DOHH2 (cell line): ENCODE measurements around the gene TANGO2.

Experiments used
- H3F3A ChIP-seq: fragments of 200-600 bp; sonication (generic), shearing (Covaris generic); 2 replicates; pipeline ENCODE4 v1.6.0; 2016; ENCODE audit warnings: antibody characterized with exemption, mild to moderate bottlenecking; ENCODE audit not compliant: control insufficient read depth, insufficient read depth
- H3K27ac ChIP-seq: fragments of 200-600 bp; sonication (generic); 2 replicates; pipeline ENCODE4 v1.5.1; 2014; ENCODE audit warnings: low read depth, mild to moderate bottlenecking, low read length, moderate library complexity
- H3K27me3 ChIP-seq: fragments of 200-600 bp; sonication (generic); 2 replicates; pipeline ENCODE4 v1.6.1; 2014; ENCODE audit warnings: mild to moderate bottlenecking, low read length, mixed read lengths; ENCODE audit not compliant: control insufficient read depth
- H3K36me3 ChIP-seq: fragments of 200-600 bp; sonication (generic); 2 replicates; pipeline ENCODE4 v1.6.1; 2014; ENCODE audit warnings: mild to moderate bottlenecking, low read length, moderate library complexity, mixed read lengths; ENCODE audit not compliant: control insufficient read depth
- H3K4me1 ChIP-seq: fragments of 200-600 bp; sonication (generic); 2 replicates; pipeline ENCODE4 v1.6.1; 2014; ENCODE audit warnings: mild to moderate bottlenecking, low read length, mixed read lengths; ENCODE audit not compliant: control insufficient read depth
- H3K4me2 ChIP-seq: fragments of 200-600 bp; sonication (generic); 2 replicates; pipeline ENCODE4 v1.6.0; 2014; ENCODE audit warnings: mild to moderate bottlenecking, low read length, moderate library complexity
- H3K4me3 ChIP-seq: fragments of 200-600 bp; sonication (generic); 2 replicates; pipeline ENCODE4 v1.5.1; 2014; ENCODE audit warnings: mild to moderate bottlenecking, low read length, mixed read lengths
- H3K79me2 ChIP-seq: fragments of 200-600 bp; sonication (generic); 2 replicates; pipeline ENCODE4 v1.6.1; 2014; ENCODE audit warnings: mild to moderate bottlenecking, low read length, mixed read lengths; ENCODE audit not compliant: control insufficient read depth
- H3K9me2 ChIP-seq: fragments of 200-600 bp; sonication (generic); replicated peaks from 2 replicates; pipeline ENCODE4 v1.6.1; 2014; ENCODE audit warnings: mild to moderate bottlenecking, low read length, mixed read lengths; ENCODE audit not compliant: control insufficient read depth
- H3K9me3 ChIP-seq: fragments of 200-600 bp; sonication (generic); 2 replicates; pipeline ENCODE4 v1.6.1; 2014; ENCODE audit warnings: antibody characterized with exemption, low read length, mixed read lengths; ENCODE audit not compliant: control insufficient read depth, insufficient read depth
- H4K20me1 ChIP-seq: fragments of 200-600 bp; sonication (generic); 2 replicates; pipeline ENCODE4 v1.6.0; 2014; ENCODE audit warnings: low read depth, mild to moderate bottlenecking, antibody characterized with exemption, low read length, moderate library complexity; ENCODE audit not compliant: control insufficient read depth, insufficient read depth
- CTCF ChIP-seq: fragments of 200-600 bp; sonication (generic); IDR thresholded peaks from one replicate; pipeline ENCODE4 v1.5.1; 2014; ENCODE audit warnings: antibody characterized with exemption, mild to moderate bottlenecking, low read depth, low read length; ENCODE audit not compliant: poor library complexity, severe bottlenecking
- EZH2phosphoT487 ChIP-seq: fragments of 200-600 bp; sonication (generic); IDR thresholded peaks from 2 replicates; pipeline ENCODE4 v1.6.1; 2017; ENCODE audit warnings: borderline replicate concordance, mild to moderate bottlenecking, antibody characterized with exemption, low read length, moderate library complexity, mixed read lengths

The TANGO2 gene

GRCh38 chr22:20026204-20026908, 5.4 kb downstream of the TANGO2 start:
- no peaks in the 10 kb centered on the region for H3K9me3 ChIP-seq
- H3K79me2 ChIP-seq: peaks cover 54% of the 10 kb centered on the region
- peaks cover 23% of the 10 kb centered on the region for H3K4me1 ChIP-seq
- peaks cover 14% of the 10 kb centered on the region; the same call in 1 of the 2 replicates for H4K20me1 ChIP-seq
- peaks cover under 1% of the 10 kb centered on the region; the same call in 1 of the 2 replicates for H3K36me3 ChIP-seq
- H3K27me3 ChIP-seq: no peaks in the 10 kb centered on the region
- no peak overlapping the region for H3K4me3 ChIP-seq
- no peaks in the 10 kb centered on the region for H3K9me2 ChIP-seq
- TF ChIP-seq EZH2phosphoT487: no peak
- no peak for TF ChIP-seq CTCF
- H3K27ac ChIP-seq: no peak overlapping the region
- H3K4me2 ChIP-seq: no peak overlapping the region
- H3F3A ChIP-seq: no peaks in the 10 kb centered on the region

DNA sequence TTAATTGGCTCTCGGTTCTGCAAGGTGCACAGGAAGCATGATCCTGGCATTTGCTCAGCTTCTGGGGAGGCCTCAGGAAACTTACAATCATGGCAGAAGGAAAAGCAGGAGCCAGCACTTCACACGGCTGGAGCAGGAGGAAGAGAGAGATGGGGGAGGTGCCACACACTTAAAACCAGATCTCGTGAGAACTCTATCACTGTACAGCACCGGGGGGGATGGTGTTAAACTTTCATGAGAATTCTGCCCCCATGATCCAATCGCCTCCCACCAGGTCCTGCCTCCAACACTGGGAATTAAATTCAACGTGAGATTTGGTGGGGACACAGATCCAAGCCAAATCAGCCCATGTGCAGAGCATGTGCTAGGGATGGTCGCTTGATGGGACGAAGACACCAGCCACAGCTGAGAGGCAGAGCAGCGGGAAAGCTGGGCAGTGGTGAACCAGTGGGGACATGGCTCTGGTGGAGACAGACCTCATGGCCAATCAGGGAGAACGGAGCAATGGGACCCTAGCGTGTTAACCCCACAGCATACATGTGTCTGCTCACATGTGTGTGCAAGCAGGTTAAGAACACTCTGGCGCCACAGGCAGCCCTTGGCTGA, 6.2 kb downstream of the TANGO2 start:
- peaks cover 25% of the 10 kb centered on the region for H3K4me1 ChIP-seq
- H3K36me3 ChIP-seq: no peaks in the 10 kb centered on the region
- no peak overlapping the region for H3K4me3 ChIP-seq
- peaks cover 12% of the 10 kb centered on the region; the same call in 1 of the 2 replicates for H4K20me1 ChIP-seq
- no peak for TF ChIP-seq CTCF
- TF ChIP-seq EZH2phosphoT487: no peak
- no peaks in the 10 kb centered on the region for H3K27me3 ChIP-seq
- no peaks in the 10 kb centered on the region for H3F3A ChIP-seq
- H3K9me3 ChIP-seq: no peaks in the 10 kb centered on the region
- H3K27ac ChIP-seq: no peak overlapping the region
- H3K9me2 ChIP-seq: no peaks in the 10 kb centered on the region
- no peak overlapping the region for H3K4me2 ChIP-seq
- H3K79me2 ChIP-seq: peaks cover 54% of the 10 kb centered on the region

DNA sequence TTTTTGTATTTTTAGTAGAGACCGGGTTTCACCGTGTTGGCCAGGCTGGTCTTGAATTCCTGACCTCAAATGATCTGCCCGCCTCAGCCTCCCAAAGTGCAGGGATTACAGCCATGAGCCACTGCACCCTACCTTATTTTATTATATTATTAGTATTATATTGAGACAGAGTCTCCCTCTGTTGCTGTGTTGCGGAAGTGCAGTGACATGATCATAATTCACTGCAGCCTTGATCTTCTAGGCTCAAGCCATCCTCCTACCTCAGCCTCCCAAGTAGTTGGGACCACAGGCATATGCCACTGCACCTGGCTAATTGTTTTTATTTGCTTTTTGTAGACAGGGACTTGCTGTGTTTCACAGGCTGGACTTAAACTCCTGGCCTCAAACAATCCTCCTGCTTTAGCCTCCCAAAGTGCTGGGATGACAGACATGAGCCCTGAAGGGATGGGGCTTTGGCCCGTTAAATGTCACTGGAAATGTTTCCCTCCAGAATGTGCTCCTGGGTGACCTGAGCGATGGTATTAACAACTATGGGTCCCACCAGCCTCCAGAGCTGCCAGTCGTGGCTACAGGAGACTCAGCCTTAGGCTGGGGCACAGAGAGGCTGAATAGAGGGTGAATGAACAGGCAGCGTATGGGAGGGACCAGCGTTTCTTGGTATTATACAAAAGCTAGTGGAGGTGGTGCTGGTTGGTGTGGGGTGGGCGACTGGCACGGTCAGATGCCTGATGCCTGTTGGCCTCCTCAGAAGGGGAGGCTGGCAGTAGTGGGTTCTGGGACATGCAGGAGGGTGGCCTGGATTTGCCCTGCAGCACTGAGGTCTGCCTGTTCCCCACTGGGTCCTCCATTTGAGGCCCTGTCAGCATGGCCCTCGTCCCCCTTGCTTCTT, 7.3 kb downstream of the TANGO2 start:
- Histone ChIP-seq H3K27ac (no peak overlapping the region), H3K4me2 (no peak overlapping the region), H4K20me1 (peaks cover 11% of the 10 kb centered on the region; the same call in 1 of the 2 replicates), H3K36me3 (peaks cover 4% of the 10 kb centered on the region; the same call in 1 of the 2 replicates), H3K79me2 (peaks cover 54% of the 10 kb centered on the region), H3K4me3 (no peak overlapping the region), H3K9me2 (no peaks in the 10 kb centered on the region), H3F3A (no peaks in the 10 kb centered on the region), H3K27me3 (no peaks in the 10 kb centered on the region), H3K9me3 (no peaks in the 10 kb centered on the region), H3K4me1 (peaks cover 25% of the 10 kb centered on the region)
- no peak for TF ChIP-seq EZH2phosphoT487
- TF ChIP-seq CTCF: peak; percentile 14
